Inflammatory macrophage (primary cell): ENCODE results near the gene MRGPRD.

Experiments used
- DNase-seq, 2 donors: peaks; one replicate each; pipeline ENCODE4 v3.0.0-alpha.2; 2020 to 2022
- total RNA-seq, 18 experiments: gene quantifications; one replicate each; lab custom pipeline; 2026; ENCODE audit warnings: mixed read lengths in 6 of 18, inconsistent platforms in 2 of 18; lab: John Stamatoyannopoulos, UW

MRGPRD gene, protein sequence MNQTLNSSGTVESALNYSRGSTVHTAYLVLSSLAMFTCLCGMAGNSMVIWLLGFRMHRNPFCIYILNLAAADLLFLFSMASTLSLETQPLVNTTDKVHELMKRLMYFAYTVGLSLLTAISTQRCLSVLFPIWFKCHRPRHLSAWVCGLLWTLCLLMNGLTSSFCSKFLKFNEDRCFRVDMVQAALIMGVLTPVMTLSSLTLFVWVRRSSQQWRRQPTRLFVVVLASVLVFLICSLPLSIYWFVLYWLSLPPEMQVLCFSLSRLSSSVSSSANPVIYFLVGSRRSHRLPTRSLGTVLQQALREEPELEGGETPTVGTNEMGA
- 0 to 0.03 (median 0) reads per million in 18 experiments for total RNA-seq

DNA sequence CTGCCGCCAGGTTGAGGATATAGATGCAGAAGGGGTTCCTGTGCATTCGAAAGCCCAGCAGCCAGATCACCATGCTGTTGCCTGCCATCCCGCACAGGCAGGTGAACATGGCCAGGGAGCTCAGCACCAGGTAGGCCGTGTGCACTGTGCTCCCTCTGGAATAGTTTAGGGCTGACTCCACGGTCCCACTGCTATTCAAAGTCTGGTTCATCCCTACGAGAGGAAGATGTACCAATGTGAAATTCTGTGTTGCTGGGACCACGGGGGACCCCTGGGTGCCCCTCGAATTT, at the start of gene MRGPRD:
Gene MRGPRD (minus strand): TSS at position 211 of the 290 bp plus-strand sequence. CDS start 0 bp downstream, at position 211.
- DNase-seq, result no peak

DNA sequence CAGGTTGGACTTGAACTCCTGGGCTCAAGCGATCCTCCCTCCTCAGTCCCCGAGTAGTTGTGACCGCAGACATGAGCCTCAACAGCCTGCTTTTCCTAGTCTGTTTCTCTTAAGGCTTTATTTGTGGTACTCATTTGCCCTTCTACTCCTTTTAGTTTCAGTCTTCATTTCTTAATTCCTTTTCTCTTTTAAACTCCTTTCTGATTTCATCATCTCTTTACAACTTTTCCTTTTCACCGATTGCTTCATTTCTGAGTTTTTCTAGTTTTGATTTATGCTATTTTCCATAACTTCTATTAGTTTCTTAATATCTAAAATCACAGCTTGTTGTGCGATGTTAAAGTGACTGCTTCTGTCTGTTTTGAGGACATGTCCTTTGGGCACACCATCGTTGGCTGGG, 49.5 kb upstream of the MRGPRD start:
- peak in 1 of 2 donors; percentile 42 for DNase-seq

DNA sequence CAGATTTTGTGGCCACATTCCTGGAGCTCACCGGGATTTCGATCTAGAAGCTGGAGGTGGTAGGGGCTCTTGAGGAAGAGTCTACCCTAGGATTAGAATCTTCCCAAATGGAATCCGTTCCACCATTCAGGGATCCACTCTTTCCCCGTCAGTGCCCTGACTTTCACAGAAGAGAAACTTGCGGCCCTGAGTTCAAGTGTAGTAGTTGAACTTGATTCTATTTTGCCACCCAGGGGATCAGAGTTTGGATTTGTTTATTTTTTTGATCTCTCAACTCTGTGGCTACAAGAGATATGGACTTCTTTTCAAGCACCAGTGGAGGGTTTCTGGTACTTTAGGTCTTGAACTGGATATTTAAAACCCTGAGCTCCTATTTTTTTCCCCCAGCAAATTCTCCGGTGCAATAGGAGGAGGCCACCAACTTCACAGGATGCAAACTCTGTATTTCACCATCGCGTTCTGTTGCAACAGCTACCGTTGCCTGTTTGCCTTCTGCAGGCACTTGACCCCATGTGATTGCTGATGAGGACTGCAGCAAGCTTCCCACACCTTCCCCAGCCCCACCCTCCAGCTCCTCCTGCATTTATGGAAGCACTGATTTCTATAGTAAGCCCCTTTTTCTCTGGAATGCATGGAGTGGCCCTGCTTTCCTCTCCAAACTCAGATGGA, 47.1 kb upstream of the MRGPRD start:
- peak; percentile 95 to 96 for DNase-seq

GRCh38 chr11:69024509-69024908, 43.7 kb upstream of the MRGPRD start:
- DNase-seq, result no peak

- DNase-seq, result peak in 1 of 2 donors; percentile 22
These were observed 41.5 kb upstream of the MRGPRD start for GRCh38 chr11:69022260-69022659.

DNA sequence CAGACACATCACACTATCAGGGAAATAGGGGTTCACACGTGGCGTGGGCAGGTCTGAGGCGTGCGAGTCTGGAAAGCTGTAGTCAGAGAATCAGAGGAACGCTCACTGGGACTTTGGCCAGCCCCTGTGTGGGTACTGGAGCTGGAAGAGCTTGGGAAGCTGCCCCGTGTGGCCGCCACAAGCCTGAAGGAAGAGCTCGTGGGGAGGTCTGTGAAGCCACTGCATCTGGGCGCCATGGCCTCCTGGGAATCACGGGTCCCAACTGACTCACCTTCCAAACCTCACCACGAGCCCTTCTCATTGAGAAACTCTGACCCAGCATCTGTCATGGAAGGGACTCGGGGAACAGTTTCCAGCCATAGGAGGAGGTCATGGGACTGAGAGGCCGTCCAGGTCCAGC, 38.1 kb upstream of the MRGPRD start:
- DNase-seq, result no peak

DNA sequence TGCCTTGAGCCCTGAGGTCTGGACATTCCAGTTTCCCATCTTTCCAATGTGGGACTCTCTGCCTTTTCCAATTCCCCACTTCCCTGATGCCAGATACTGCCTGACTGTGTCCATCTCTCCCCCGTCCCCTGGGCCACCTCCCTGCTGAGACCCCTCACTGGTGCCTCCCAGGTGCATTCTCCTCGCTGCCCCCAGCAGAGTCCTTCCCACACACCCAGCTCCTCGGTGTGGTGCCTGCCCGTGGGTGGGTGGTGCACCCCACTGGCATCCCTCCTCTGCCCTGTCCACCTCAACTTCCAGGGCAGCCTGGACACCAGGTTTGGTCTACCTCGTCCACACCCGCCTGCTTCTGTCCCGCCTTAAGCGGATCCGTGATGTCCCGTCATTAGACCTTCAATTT, 37.2 kb upstream of the MRGPRD start:
- no peak for DNase-seq

DNA sequence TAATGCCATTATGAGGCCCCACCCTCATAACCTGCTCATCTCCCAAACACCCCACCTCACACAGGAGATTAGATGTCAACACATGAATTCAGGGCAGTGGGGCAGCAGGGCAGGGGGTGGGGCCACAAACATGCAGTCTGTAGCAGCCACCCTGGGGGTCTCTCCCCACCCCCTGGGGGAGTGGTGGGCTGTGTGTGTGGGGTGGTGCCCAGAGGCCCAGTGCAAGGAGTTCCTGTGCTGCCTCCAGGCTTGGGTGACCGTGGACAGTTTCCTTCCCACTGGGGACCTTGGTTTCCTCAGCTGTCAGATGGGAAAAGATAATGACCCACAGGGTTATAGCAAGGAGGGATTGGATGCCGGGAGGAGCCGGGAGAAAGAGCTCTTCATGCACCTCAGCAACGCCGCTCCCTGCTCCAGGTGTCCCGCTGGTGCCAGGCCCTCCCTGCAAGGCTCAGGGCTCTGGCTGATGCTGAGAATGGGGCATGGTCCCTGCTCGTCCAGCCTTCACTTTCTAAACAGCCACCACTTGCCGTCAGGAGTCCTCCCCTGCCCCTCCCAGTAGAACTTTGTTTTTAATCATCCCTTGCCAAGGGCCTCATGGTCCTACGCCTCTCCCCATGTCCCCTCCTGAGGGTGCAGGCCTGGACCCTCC, 34.2 kb upstream of the MRGPRD start:
- no peak for DNase-seq

DNA sequence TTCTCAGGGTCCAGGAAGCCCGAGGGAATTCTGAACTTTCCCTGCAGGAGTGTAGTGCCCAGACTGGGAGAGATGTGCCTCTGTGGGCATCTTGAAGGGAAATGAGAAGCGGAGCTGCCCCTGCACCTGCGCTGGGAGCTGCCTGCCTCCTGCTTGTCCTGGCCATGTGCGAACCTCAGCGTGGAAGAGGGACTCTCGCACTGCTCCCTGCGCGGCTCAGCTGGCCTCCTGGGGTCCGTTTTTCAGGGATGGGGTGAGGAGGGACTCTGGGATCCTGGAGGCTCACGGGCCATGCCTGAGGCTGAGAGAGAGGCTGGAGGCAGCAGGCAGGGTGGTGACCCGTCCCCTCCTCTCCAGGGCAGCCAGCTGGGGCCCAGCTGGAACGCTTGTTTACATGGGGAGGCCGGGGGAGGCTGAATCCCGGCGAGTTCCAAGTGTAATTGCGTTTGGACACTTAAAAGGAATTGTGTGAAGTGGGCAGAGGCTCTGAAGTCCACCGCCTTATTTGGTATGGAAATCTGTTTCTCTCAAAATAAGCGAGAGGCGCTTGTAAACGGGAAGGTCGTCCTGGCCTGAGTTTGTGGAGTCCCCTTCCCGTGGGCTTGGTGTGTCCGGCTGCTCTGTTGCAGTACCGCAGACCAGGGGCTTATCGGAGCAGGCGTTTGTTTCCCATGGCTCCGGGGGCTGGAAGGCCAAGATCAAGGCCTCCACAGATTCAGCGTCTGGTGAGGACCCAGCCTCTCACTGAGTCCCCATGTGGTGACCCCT, 33.5 kb upstream of the MRGPRD start:
- DNase-seq, result no peak

DNA sequence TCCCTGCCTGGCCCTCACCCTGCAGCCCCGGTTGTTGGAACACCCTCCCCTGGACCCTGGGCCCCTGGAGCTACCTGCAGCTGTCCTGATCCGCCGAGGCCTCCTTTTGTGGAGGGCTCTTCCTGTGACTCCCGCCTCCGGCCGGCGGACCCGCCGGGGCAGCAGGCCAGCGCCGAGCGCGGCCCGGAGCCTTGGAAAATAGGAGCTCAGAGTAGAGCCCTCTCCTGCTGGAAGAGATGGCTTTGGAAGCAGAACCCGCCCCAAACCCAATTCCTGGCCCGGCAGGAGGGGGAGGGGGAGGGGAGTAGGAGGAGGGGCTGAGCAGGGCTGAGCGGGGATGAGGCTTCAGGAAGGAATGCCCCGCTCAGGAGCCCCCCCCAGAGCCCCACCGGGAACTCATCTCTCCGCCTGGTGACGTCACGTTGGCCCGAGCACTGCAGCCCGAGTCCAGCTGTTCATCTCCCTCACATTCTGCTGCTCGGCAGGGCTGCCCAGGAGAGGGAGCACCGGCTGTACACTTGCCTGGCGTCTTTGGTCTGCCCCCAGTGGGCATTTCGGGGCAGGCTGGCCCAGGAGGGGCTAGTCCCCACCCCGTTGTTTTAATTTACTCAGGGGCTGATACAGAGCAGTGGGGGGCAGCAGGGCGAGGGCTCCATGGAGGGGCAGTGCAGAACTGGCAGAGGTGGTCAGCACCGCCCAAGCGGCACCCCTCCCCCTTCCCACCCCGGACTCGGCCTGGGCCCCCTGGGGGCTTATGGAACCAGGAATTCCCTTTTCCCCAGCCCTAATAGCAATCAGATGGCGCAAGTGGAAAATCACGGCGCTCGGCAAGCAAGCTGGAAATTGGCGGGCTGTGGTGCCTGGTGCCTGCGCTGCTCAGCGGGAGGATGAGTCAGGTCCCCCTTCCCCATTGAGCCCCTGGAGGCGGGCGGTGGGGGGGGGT, 32.5 kb upstream of the MRGPRD start, which contains the start of gene MRGPRF:
Gene MRGPRF (minus strand): TSS at position 238 of the 943 bp plus-strand sequence. CDS start 3,345 bp downstream, outside the sequence.
- peak; percentile 16 to 34 for DNase-seq

GRCh38 chr11:69012092-69013008, 31.6 kb upstream of the MRGPRD start:
- peak; percentile 32 to 70 for DNase-seq

DNA sequence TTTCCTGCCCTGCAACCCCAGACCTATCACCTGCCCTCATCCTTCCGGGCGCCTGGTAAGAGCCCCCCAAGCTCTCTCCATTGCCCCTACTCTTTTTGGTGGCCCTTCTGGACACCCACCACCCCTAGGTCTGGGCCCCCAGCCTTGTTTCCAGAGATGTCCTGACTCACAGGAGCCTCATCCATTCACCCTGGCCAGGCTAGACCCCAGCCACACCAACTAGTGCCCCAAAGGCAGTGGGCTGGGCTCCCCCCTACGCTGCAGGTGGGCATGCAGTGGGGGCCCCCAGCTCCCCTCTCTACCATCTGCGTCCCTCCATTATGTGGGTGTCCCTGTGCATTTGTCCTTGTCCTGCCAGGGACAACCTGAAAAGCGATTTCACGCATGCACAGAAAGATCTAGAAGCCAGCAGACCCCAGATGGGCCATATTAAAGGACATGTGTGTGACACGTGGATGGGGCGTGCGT, 30.9 kb upstream of the MRGPRD start:
- DNase-seq, result no peak

DNA sequence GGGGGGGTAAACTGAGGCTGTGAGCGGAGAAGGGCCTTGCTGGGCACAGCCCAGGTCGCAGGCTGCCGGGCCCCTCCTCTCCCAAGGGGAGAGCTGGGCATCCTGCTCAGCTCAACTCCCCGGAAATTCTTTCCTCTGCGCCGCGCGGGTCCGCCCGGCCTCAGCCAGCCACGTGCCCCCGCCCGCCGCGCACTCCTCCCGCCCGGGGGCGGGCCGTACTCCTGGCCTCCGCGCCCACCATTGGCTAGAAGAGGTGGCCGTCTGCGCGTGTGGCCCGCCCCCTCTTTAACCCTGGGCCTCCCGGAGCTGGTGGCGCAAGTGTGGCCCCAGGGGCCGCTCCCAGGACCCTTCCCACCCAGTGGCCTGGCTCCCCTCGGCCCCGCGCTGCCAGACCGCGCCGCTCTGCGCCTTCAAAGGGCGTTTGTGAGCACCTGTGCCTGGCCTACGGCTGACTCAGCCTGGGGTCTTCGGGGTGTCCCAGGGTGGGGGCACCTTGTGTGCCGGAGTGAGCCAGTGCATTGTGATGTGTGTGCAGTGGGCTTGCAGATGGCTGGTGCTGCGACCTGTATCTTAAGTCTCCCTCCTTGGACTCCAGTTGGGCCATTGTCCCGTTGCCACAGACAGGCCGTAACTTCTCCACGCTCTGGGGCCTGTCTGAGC, 30.3 kb upstream of the MRGPRD start:
- peak; percentile 82 to 84 for DNase-seq

DNA sequence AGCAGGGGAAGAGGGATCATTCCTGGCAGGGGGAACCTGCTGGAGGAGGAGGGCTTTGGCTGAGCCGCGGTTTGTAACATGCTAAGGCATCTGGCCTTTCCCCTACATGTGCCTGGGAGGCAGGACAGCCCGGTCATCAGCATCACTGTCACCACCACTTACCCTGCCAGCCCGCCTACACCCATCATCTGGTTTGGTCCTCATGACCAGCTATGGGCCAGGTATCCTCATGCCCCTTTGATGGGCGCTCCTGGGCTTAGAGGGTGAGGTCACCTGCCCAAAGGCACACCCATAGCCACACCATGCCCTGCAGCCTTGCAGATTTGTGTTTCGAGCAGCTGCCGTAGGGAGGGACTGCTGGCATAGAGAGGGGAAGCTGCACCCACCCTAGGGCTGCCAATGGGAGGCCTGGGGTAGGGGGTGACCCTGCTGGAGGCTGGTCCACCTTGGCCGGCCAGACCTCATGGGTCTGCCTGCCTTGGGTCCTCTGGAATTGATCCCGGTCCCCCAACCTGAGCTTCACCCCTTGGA, 29.6 kb upstream of the MRGPRD start:
- peak; percentile 40 to 83 for DNase-seq

GRCh38 chr11:69009441-69010211, 28.8 kb upstream of the MRGPRD start:
- DNase-seq, result no peak

GRCh38 chr11:69008737-69009440, 28.1 kb upstream of the MRGPRD start:
- peak; percentile 38 to 59 for DNase-seq

DNA sequence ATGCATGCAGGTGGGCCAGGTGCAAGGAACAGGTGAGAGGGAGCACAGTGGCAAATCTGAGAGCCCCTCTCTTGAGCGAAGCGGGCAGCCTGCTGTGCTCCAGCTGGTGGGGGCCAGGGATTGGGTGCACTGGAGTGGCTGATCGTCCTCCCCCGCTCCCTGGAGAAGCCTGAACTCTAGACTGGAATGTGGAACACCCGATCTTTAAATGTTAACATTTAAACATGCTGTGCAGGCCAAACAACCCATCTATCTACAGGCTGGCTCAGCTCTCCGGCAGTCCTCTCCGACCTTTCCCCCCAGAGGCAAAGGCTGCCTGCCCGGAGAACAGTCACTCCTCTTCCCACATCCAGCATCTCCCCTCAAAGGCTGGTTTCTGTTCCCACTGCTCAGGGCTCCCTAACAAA, 27.2 kb upstream of the MRGPRD start:
- no peak for DNase-seq

GRCh38 chr11:69006816-69007215, 26.0 kb upstream of the MRGPRD start:
- no peak for DNase-seq
